Umbilical cord (tissue), 2 donors: Measurements from ENCODE around the gene PEX5L. TPM values are rescaled to one million over a fixed set of nuclear protein-coding genes. Genes with fewer than 3 reads are reported as not detected.
A peak's percentile ranks its signal among the peaks of the same experiment; 100 is the strongest.
"Not testable (repeated sequence)": the region's sequence is repeated elsewhere in the genome, so short reads cannot be mapped to it uniquely, and the experiment has no call there.

Experiments
- DNase-seq: peaks from one replicate; pipeline ENCODE4 v3.0.0-alpha.2; 2015; ENCODE audit warnings: low spot score
- total RNA-seq: library from RNA; depleted of rRNA; stranded (reverse); fragments of >200 nt; gene quantifications from one replicate; pipeline ENCODE4 v1.2.3, GENCODE V29; 2014; ENCODE audit warnings: low replicate concordance; ENCODE audit not compliant: insufficient read depth

PEX5L gene
- total RNA-seq, 1 donor from 2014 or later = 3.9 TPM

DNA sequence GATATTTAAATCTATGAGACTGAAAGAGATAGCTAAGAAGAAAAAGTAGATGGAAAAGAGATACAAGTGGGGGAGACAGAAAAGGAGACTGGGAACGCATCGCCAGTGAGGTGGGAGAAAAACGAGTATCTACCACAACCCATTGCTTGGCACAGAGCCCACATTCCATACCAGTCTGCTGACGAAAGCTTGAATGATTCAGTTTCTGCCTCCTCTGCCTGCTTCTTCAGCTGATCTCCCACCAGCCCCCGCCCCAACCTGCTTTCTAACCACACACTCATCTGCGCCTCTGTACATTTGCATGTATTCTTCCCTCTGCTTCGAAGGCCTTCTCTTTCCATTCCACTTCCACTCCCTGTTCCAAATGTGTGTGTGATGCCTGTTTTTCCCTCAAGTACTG lies 195.8 kb downstream of the PEX5L start:
- no peak for DNase-seq

DNA sequence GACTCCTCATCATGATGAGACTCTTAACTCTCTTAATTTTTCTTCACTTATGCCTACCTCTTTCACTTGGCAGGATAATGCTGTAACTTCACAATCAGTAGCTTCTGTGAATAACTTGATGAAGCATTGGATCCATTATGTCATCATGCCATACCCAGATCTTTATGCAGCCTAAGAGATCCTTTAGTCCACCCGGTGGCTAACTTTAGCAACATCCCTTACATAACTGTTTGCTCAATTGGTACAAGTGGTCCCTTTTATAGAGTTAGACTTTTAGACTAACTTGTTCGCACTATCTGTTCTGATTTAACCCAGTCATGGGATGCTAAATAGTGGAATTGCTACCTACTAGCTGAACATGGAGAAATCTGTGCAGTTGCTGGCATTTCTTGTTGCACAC lies 199.4 kb downstream of the PEX5L start:
- no peak for DNase-seq

DNA sequence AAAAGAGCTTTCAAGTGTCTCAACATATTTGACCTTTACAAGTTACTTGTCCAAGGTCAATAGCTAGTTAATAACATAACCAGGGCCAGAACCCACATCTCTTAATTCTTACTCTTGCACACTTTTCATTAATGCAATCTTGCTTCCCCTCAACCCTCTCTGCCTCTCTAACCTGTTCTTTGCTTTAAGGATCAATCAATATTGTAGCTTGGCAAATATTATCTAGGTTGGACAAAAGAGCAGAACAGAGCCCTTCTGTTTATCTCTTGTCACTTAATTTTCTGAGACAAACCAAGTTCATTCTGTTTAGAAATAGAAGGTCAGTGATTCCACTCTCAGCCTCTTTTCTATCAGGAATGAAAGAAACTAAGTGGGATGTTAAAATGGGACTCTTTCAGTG lies 203.4 kb downstream of the PEX5L start:
- no peak for DNase-seq

DNA sequence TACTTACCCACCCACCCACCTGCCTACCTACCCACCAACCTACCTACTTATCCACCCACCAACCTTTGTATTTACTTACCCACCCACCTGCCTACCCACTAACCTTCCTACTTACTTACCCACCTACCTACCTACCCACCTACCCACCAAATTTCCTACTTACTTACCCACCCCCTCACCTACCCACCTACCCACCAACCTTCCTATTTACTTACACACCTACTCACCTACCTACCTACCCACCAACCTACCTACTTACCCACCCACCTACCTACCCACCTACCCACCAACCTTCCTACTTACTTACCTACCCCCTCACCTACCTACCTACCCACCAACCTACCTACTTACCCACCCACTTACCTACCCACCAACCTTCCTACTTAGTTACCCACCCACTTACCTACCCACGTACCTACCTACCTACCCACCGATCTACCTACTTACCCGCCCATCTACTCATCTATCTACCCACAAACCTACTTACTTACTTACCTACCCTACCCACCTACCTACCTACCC lies 204.3 kb downstream of the PEX5L start:
- DNase-seq = no peak

DNA sequence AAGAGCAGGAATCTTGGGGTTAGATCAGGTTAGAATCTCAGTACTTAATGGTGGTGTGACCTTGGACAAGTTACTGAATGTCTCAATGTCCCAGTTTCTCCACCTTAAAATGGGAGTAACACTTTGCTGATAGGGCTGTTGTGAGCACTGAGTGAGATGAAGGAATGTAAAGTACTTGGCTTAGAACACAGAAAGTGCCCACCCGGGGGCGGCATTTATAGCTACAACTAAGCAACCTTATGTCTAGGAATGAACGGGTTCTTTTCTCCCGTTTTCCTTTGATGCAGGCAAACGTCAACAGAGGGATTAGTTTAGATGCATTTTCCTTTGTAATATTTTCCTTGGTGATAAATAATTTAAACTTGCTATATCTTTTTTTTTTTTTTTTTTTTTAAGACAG lies 207.3 kb downstream of the PEX5L start:
- no peak for DNase-seq

DNA sequence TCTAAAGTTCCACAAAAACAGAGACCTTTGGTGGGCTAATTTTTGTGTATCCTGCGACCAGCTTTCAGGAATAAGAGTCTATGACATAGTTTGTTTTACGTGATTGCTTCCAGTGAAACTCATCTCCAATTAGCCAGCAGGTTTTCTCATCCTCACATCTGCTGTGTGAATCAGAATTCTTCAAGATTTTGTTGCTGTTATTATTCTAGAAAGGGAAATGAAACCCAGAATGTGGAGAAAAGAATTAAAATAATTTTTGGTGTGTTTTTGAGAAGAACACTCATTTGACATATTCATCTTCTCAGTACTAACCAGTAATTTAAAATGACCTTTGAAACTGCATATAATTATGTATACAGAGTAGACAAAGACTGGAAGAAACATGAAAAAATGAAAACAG lies 208.0 kb downstream of the PEX5L start:
- no peak for DNase-seq

DNA sequence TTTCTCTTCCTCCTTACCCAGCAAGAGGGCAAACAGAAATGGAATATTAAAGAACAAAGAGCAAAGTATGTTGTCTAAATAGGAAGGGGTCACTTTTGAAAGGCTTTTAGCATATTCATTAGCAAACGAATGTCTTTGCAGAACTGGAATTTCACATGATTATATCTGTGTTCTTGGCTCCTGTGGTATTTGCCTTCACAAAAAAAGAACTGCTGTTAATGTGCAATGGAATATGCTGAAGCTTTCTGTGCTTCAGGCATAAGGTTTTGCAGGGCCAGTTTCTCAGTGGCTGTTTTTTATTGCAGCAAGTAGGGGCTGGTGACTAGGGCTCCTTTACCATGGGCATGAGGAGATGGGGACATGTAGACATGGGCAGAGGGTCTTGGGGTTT lies 210.5 kb downstream of the PEX5L start:
- DNase-seq = no peak

DNA sequence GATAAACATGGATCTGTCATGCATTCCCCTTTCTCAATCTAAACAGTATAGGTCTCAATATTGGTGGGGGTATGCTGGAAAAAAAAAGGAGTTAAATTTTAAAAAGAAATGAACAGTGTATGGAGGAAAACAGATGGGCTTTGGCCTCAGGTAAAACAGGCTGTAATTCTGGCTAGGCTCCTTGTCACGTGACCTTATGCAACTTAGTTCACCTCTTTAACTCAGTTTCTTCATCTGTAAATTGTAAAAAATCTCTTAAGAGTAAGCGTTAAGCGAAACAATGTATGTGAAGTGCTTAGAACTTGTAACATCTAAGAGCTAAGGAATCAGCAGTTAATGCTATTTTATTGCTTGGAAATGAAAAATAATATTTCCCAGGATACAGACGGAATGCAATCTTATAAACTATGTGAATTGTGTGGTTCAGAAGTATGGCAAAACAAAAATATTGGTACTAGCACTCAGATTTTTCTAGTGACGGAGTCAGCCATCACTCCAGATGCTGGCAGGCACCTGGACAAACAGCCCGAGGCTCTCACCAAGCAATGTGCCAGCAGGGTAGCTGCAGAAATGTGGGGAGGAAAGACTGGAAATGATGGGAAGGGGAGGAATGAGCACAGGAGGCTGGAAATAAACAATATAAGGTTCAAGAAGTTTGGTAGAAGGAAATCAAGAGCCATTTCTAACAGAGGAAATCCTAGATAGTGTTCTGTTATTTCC lies 211.1 kb downstream of the PEX5L start:
- no peak for DNase-seq

DNA sequence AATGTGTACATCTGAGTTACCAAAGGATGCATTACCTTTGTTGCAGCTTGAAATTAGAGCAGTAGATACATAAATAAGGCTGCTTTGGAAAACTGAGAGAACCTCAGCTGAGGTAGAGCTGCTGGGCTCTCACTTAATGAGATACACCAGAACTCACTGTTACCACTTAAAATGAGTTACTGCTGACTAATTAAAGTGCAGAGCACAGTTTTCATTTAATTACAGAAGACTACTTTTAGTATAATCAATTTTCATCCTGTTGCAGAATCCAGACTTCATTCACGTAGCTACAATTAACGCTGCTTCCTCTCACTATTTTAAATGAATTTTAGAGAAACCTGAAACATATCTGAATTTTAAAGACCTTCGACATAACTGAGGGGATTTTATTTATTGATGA lies 214.4 kb downstream of the PEX5L start:
- no peak for DNase-seq

DNA sequence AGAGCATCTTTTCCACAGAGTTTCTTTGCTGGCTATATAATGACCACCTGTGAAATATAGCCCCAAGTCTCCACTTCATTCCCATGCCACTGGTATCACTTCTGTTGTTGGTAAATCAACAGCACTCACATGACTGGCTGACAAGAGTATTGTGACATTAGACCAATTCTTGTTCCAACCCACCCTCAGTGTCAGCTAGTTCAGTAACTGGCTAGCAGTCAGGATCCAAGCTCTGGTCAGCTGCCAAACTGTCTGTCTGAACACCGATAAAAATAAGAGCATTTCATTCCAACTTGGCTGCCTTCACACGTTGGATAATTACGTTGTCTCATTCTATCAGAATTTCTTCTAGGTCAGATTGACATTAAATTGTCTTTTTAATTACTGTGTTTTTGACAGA lies 217.4 kb downstream of the PEX5L start:
- DNase-seq = no peak

DNA sequence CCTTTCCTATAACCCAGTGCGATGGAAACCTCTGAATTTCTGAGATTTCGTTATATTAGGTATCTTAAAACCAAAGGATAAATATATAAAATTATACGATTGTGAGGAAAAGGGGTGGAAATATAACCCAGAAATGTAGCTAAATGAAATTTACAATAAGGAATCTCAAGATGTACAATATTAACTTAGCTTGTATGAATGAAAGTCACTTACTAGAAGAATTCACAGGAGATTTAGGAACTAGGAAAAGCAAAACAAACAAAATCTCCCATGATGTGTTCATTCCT lies 224.7 kb downstream of the PEX5L start:
- no peak for DNase-seq

DNA sequence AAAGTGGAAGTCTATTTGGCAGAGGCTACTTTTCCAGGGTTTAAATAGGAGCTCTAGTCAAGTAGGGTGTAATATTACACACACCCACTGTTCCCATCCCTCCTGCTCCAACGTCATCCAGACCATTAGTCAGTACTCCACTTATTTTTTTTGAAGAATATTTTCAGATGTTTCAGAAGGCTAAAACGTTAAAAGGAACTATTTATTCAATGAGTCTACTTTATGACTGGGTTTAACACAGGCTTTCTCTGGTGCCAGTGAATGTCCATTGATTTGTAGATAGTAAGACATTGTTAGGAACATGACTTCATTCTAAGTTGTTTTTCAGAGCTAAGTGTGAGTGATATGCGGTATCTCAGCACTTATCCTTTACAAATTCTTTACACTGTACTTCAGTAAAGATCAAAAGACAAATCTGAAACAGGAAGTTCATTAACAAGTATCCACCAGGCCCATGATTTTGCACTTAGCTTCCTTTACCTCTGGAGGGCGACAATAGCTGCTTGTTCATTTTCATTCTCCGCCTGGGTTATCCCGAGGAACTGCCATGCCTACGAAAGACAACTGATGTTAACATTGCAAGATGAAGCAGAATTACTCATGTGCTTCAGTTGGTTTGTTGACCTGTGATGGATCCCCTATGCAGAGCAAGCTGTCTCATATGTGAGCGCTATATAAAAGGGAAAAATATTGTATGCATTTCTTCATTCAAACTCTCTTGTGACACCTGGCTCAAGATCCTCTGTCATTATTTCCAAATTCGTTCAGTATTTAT lies 225.2 kb downstream of the PEX5L start:
- peak; percentile 64 for DNase-seq

DNA sequence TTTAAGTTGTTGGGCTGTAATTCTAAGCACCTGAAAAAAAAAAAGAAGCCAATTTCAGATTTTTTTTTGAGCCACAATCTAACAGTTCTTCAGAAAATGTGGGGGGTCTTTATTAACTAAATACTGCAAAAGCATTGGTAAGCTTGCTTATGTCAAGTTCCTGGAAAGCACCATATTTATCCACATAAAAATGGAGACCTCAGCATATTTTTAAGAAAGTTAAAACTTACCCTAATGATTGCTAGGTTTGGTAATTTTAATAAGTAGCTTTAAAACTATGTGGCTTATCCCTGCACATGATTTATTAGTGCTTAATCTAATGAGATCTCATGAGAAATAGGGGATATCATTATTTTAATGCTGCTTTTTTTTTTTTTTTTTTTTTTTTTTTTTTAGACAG lies 227.1 kb downstream of the PEX5L start:
- DNase-seq = no peak

DNA sequence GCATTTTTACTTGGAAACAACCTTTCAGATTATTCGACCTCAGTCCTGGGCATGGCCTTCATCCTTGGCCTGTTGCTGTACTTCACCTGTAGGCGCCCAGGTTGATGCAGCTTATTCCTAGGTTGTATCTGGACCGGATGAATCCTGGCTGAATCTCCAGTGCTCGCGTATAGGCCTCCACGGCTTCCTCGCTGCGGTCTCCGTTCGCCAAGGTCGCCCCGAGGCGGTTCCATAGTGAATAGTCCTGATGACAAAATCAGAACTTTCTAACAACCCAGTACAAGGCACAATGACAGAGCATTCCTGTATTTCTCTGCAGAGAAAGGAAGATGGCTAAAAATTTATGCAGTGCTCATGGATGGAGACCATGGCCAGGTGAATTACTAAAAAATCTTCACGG lies 229.1 kb downstream of the PEX5L start:
- DNase-seq = no peak

DNA sequence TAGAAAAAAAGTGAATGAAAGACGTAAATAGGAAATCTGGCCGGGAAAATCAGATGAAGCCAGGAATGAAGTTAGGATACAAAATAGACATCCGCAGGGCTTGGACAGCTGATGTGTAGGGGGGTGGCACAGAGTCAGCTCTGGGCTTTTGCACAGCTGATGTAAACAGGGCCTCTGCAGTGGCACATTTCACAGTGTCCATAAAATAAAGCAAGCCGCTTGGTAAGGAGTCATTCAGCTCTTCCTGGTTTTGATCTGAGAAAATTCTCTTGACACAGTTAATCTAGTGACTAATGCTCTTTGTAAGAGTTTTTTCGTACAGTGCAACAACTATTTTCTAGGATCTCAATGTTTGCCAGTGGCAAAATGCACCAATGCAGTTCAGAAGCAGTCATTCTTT lies 230.6 kb downstream of the PEX5L start:
- DNase-seq = peak; percentile 14

DNA sequence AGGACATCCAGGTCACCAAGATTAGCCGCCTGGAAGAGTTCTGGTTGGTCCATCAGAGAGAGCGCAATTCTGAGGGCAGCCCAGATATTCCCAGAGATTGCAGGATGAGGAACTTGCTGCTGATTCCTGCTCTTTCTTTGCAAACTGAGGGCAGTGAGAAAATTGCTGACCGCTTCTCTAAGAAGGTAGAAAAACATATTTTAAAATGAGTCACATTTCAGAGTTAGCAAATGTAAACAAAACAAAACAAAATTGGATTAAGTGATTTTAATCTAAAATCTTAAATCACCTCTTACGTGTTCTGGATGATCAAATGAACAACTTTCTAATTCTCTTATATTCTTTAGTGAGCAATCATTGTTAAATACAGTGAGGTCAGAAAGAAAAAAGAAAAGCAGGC lies 234.9 kb downstream of the PEX5L start:
- DNase-seq = no peak

DNA sequence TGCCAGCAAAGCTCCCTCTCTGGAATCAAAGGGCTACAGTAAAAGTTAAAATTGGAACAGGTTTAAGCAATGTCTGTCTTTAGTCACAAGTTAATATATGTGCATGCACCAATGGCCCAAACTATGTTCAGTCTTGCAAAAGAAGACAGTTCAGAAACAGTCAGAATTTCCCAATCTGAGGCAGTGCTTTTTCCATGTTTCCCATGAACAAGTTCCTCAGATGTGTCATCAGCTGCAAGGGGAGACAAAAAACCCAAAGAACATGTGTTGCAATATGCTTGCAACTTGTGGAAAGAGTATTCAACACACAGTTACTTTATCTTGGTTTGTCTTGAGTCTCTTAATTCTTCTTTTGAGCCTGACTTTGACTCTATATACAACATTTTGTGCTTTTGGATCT lies 235.5 kb downstream of the PEX5L start:
- DNase-seq = peak; percentile 84

DNA sequence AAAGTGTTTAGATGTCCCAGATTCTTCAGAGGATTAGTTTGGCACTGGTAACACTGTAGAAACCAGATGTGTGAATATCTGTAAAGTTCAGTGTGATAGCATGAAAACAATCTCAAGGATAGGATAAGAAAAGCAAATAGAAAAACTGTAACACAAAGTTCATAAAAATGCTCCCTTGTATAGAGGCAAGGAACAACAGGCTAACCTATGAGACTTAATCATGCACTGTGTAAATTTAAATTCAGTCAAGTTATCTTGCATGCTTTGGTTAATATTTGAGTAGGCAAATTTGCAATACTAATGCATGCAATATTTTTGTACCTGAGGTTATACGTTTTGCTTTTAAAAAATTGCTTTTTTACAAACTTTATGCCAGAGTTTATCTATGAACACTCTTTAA lies 239.5 kb downstream of the PEX5L start:
- DNase-seq = peak; percentile 15

DNA sequence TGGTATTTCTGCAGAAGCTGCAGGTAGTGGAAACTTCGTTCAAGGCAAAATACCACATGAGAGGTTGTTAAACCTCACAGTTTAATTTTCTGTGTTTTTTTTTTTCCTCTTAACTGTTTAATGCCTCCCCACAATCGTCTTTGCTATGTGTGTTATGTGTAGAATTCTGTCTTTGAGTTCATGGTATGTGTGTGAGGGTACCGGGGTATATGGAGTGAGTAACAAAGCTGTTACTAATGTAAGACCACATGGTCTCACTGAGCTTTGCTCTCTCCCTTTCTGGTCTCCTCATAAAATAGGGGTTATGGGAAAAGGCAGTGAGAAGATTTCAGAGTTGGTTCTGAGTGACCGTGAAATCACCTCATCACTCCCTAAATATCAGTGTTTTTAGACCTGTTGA lies 240.3 kb downstream of the PEX5L start:
- DNase-seq = no peak

DNA sequence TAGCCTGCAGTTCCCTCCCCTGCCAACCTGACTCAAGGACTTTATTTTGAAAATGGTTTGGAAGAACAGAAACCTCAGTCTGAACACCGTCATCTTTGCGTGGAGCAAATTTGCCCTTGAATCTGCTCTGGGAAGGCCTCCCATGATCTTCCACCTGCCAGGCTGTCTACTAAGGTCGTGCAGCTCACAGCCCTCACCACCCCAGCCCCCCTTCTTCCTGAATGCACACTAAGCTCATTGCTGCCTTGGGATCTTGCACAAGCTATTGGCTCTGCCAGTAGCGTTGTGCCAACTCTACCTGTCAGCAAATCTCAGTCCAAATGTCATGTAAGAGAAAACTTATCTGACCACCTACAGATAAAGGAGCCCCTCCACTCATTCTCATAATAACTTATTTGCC lies 242.4 kb downstream of the PEX5L start:
- no peak for DNase-seq

DNA sequence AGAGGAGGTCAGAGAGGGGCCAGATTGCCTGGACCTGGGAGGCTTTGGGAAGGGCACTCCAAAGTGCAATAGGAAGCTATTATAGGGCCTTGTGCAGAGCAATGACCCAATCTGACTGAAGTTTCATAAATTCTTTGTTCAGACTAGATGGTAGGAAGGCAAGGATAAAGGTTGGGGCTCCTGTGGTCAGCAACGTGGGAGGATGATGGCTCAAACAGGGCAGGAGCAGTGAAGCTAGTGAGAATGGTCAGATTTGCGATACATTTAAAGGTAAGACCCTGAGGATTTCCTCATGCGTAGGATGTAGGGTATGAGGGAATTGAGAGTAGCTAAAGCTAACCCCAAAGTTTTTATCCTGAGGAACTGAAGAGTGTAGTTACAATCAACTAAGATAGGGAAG lies 244.9 kb downstream of the PEX5L start:
- no peak for DNase-seq

DNA sequence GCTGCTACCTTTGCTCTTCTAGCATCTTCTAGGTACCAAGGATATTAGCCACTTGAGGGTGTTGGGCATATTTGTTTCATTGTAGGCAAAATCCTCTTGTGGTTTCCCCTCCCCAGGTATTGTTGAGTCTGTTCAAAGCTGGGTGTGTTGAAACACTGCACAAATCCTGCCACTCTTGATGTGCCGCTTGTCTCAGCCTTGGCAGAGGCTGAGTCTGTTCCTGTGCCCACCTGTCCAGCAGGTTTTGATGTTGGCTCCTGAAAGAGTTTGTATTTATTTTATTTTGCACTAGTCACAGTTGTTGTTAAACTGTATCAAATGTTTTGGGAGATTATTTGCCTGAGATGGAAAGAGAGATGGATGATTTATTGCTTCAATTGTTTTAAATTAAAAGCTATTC lies 247.7 kb downstream of the PEX5L start:
- no peak for DNase-seq

DNA sequence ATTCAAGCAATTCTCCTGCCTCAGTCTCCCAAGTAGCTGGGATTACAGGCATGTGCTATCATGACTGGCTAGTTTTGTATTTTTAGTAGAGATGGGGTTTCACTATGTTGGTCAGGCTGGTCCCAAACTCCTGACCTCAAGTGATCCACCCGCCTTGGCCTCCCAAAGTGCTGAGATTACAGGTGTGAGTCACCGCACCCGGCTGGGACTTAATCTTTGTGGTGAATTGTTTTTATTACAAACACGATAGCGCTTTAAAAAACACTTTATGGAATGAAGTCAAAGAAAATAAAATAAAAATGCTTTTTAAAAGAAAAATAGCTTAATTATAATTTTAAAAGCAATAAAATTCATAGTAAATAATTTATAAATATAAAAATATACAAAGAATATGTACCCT lies 253.9 kb downstream of the PEX5L start:
- DNase-seq = not testable (repeated sequence)
